IPS-NIHi11 (cell line): ENCODE results near the gene RABAC1.

Source experiments
- DNase-seq: peaks from one replicate; pipeline ENCODE4 v3.0.0; 2012; ENCODE audit warnings: mixed read lengths, low spot score

Gene RABAC1

GRCh38 chr19:41928754-41929535 is 30.2 kb downstream of the RABAC1 start:
- no peak for DNase-seq

GRCh38 chr19:41928221-41928683 is 30.9 kb downstream of the RABAC1 start, which contains the start of gene ERFL:
Gene ERFL, minus strand, starts transcription at chr19:41928449. Its CDS starts 15,530 bp downstream, at chr19:41912919.
- DNase-seq = peak; percentile 41

- peak; percentile 71 for DNase-seq
Measured at GRCh38 chr19:41927497-41928192, 31.5 kb downstream of the RABAC1 start.

- no peak for DNase-seq
Measured at GRCh38 chr19:41926763-41927496, 32.2 kb downstream of the RABAC1 start.

- DNase-seq = no peak
Measured at GRCh38 chr19:41926028-41926762, 32.9 kb downstream of the RABAC1 start.

GRCh38 chr19:41925208-41926003 is 33.7 kb downstream of the RABAC1 start:
- DNase-seq = no peak

GRCh38 chr19:41924151-41925145 is 34.7 kb downstream of the RABAC1 start:
- no peak for DNase-seq

GRCh38 chr19:41923045-41923788 is 35.9 kb downstream of the RABAC1 start:
- no peak for DNase-seq

GRCh38 chr19:41922585-41922984 is 36.5 kb downstream of the RABAC1 start:
- no peak for DNase-seq

GRCh38 chr19:41921577-41922576 is 37.2 kb downstream of the RABAC1 start:
- DNase-seq = no peak

- no peak for DNase-seq
Measured at GRCh38 chr19:41920882-41921576, 38.1 kb downstream of the RABAC1 start.

GRCh38 chr19:41919948-41920712 is 39.0 kb downstream of the RABAC1 start:
- DNase-seq = no peak

- DNase-seq = no peak
Measured at GRCh38 chr19:41918653-41919244, 40.4 kb downstream of the RABAC1 start.

GRCh38 chr19:41918095-41918494 is 41.0 kb downstream of the RABAC1 start:
- no peak for DNase-seq

GRCh38 chr19:41917676-41918075 is 41.4 kb downstream of the RABAC1 start:
- no peak for DNase-seq
